GM21360 (cell line): ENCODE results near the gene BTBD9.

Experiments
- ATAC-seq: cut with Tn5 transposase; IDR thresholded peaks from one replicate; pipeline ENCODE4 v1.9.1; 2021; ENCODE audit warnings: mild to moderate bottlenecking, moderate library complexity; ENCODE audit not compliant: unreplicated experiment

The BTBD9 gene

GRCh38 chr6:38153798-38154345 lies 485.9 kb downstream of the BTBD9 start:
- no peak for ATAC-seq

DNA sequence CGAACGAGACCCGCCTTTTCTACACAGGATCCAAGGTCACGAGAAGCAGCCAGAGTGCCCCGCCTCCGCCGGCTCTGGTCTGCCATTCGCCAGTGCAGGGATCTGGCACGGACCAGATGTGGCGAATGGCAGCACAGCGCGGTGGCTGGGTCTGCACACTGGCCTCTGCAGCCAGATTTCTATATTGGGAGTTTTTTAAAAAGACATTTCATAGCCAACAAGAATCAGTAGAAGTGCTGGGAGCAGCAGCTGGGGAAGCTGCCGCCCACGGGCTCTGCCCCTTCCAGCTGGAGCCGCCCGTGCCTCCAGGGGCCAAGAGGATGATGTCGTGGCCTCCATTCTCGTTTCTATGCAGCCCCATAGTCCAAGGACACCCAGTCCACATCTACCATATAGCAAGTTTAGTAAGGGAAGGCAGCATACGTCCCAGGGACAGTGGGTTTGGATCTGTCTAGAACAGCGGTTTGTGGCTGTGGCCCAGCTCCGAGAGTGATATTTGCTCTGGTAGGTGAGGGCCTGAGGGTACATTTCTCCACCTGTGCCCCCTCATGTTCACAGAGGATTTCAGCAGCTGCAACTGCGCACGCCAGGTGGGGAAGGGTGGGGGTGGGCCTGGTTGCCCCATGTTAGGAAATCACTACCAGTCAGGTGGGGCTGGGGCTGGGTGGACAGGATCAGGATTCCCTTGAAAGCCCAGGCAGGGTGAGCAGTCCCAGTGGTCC lies 486.5 kb downstream of the BTBD9 start:
- ATAC-seq: no peak

DNA sequence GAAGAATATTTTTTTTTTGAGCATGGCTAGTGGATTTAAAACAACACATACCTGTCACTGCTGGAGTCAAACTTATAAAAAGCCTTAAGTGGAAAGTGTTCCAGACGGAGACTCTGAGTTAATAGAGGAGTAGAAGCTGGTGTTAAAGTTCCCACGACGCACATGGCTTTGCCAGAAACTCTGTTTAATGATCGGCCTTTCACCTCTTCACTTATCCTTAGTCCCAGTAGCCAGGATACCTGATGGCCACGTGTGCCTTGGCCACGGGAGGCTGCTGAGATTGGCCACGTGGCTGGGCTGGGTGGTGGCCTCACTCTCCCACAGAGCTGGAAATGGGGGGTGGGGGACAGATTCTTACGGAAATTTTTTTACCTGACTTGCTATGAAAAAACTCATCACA lies 487.1 kb downstream of the BTBD9 start:
- no peak for ATAC-seq

GRCh38 chr6:38151580-38152500 lies 487.9 kb downstream of the BTBD9 start:
- ATAC-seq: no peak

DNA sequence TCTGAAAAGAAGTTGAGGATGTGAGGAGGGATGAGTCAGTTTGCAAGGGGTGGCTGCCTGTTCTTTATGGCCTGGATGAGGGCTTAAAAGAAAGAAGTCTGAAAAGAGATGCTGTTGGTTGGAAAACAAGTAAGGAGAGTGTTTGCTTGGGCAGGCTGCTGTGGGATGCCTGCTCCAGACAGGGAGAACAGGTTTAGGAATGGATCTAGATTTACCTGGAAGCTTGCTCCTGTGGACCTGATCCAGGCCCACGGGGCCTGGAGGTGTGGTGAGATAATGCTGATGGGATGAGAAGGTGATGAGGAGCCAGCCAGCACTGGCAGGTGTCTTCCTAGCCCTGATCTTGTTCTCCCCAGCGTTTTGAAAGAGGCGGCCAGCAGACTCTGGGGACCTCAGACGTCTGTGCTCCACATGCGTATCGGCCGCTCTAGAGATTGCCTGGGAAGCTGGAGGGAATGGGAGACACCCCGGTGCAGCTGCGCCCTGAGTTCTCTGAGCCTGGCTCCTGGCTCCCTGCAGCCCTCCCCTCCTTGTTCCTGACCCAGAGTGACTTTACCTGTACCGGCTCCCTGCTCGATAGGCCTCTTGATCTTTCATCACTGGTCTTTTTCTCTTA lies 488.9 kb downstream of the BTBD9 start:
- no peak for ATAC-seq

DNA sequence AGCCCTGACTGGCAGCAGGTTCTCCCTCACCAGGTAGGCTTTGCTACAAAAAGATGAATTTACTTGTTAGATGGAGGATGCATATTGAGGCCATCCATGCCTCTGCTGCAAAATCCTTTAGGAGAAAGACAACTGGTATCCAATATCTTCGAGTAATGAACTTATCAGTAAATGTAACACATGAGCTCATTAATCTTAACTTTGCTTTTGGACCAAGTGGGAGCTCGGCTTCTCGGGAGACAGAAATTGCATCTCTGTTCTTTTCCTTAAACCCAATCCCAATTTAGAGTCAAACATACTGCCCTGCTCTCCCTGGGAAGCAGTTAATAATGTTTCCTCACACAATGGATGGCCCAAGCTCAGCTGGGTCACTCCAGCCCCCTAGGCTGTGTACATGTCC lies 489.7 kb downstream of the BTBD9 start:
- no peak for ATAC-seq

- ATAC-seq: no peak
Measured at GRCh38 chr6:38149531-38149930, 490.2 kb downstream of the BTBD9 start.

- no peak for ATAC-seq
Measured at GRCh38 chr6:38148606-38149005, 491.1 kb downstream of the BTBD9 start.

DNA sequence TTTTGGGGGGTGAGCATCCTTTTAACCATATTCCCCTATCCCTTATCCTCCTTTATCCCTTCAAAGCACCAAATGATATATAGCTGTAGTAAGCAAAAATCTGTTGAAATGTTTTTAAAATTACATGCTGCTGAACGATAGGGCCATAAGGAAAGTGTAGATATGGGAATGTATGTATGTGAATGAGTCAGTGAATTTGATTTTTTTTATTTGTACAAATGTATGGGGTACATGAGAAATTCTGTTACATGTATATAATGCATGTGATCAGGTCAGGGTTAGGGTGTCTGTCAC lies 493.0 kb downstream of the BTBD9 start:
- no peak for ATAC-seq

- ATAC-seq: no peak
Measured at GRCh38 chr6:38146021-38146733, 493.6 kb downstream of the BTBD9 start.

GRCh38 chr6:38144365-38144945 lies 495.3 kb downstream of the BTBD9 start:
- ATAC-seq: no peak

DNA sequence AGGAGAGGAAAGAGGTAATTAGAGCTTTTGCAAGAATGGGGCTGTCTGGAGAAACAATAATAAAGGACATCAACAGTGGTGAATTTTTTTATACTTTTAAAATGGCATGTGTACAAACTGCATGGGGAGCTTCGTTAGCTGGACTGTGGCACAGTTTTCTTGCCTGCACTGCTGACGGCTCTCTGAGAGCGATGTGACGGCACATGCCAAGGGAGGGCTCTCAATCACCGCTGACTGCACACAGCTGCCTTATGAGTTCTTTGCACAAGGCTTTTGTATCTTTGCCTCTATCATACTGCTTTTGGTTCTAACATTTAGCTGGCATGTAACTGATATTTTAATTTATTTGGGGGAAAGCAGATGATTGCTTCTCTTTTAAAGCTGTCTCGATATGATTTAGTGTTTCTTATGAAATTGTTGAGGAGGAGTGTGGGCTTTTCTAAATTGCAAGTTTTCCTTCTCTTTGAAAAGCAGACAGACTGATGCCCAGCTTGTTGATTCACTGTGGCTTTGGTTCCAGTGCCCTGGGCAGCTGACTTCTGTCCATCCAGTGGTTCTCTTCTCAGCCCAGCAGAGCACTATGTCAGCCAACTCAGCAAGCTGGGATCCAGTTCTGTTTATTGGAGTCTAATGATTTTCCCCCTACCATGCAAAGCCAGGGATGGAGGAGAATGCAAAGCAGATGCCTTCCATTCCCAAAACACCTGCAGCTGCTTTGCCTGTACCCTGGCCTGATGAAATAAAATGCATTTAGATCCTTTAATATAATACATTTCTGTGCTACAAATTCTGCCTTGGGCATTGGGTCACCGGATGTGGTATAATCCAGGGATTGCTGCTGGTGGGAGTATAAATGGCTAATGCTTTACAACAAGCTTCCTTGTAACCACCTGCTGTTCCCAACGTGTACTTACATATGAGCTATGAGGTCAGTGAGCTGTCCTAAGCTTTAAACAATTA lies 496.3 kb downstream of the BTBD9 start:
- no peak for ATAC-seq

DNA sequence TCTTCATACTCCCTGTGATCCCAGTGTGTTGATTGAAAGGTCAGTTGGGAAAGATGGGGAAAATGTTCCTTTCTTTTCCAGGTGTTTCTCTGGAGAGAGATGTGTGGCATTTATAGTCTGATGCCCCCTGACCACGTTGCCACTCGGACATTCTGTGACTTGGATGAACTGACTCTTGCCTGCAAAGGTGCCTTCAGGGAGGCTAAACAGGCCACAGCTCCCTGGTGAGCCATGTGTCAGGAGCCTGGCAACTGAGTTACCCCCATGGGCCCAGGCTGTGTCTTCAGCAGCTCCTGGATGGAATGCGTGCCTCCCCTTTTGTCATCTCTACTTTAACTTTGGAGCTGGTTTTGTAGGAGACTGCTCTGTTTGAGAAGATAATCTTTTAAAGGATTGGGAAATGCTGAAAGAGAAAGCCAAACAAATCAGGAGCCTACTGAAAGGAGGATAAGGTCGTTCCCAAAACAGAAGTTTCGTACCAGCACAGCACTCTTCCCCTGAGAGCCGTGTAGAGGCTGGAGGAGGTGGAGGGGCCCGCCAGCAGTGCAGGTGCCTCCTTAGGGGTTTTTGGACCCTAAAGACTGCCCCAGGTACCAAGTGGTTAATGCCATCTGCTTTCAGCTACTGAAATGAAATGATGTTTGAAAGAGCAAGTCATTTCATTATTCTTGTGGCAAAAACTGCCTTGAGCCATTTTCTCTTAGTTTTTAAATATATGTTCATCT lies 497.4 kb downstream of the BTBD9 start:
- ATAC-seq: no peak

DNA sequence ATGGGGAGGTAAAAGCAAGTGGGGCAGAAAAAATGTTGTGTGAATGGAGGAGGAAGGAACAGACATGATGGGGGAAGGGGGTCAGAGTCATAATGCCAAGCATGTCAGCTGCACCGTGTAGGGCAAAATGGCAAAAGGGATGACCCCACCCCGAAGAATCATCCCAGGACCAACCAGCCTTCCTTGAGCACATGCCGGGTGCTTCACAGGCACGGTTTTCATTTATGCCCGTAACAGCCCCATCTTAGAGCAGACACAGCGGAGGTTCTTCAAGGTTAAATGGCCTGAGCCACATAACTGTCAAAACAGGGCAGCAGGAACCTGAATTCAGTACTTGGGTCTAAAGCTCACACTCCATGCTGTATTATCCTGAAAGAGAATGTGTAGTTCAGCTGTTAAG lies 498.0 kb downstream of the BTBD9 start:
- no peak for ATAC-seq

- no peak for ATAC-seq
Measured at GRCh38 chr6:38141085-38141484, 498.6 kb downstream of the BTBD9 start.

- no peak for ATAC-seq
Measured at GRCh38 chr6:38138374-38138773, 501.4 kb downstream of the BTBD9 start.

DNA sequence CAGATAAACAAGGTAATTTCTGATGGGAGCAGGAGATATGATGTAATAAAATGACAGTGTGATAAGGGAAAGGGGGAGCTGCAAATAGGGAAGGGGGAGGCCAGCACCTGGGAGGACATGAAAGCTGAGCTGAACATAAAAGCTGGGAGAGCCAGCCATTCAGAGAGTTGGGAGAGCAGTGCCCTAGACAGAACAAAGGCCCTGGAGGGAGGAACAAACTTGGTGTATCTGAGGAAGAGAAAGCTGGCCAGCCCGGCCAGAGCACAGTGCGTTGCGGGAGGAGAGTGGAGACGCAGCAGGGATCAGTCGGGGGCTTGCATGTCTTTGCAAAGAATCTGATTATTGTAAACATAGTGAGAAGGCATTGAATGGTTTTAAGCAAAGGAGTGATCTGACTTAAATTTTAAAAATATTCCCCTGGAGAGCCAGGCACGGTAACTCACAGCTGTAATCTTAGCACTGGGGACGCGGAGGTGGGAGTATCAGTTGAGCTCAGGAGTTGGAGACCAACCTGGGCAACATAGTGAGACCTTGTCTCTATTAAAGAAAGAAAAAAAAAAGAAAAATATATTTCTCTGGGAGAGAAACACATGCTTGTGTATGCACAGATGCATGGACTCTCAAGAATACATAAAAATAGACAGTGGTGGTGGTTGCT lies 502.0 kb downstream of the BTBD9 start:
- no peak for ATAC-seq

- ATAC-seq: no peak
Measured at GRCh38 chr6:38136547-38136946, 503.2 kb downstream of the BTBD9 start.
